Uterus (tissue), 2 donors: ENCODE data around the gene EIF5A.

Experiments
- POLR2A ChIP-seq, 2 donors: fragments of 450-650 bp; IDR thresholded peaks; one replicate each; pipeline ENCODE4 v1.6.1; 2016; ENCODE audit warnings: antibody characterized with exemption in 2 of 2, mild to moderate bottlenecking in 1 of 2, moderate library complexity in 1 of 2
- TF ChIP-seq, protein P1 (sequence below), 4 experiments: fragments of 200-600 bp in 2 of 4; fragments of 450-650 bp in 2 of 4; sonication (generic) in 2 of 4; IDR thresholded peaks; one replicate each; pipeline ENCODE4 v1.5.1; 2016 to 2019; ENCODE audit warnings: antibody characterized with exemption in 4 of 4, mild to moderate bottlenecking in 2 of 4, moderate library complexity in 1 of 4

DNA sequence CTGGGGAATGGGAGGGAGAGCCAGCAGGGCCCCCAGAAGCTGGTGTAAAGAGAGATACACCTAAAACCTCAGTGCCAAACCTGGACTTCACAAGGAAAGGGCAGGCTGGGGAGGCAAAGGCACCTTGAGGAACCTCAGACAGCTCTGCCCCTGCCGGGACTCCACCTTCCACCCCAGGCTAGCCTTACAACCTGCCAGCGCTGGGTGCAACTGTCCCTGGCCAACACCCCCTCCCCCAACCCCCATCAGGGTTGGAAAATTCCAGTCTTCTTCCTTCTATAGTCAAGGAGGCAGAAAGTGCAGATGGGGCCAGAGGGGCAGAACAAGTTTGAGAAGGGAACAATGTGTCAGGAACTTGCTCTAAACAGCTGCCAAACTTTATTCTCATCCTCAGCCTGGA, 15.2 kb upstream of the EIF5A start:
- TF ChIP-seq POLR2A (IDR thresholded peaks at IDR 0.05), result no peak
- TF ChIP-seq, protein P1, sequence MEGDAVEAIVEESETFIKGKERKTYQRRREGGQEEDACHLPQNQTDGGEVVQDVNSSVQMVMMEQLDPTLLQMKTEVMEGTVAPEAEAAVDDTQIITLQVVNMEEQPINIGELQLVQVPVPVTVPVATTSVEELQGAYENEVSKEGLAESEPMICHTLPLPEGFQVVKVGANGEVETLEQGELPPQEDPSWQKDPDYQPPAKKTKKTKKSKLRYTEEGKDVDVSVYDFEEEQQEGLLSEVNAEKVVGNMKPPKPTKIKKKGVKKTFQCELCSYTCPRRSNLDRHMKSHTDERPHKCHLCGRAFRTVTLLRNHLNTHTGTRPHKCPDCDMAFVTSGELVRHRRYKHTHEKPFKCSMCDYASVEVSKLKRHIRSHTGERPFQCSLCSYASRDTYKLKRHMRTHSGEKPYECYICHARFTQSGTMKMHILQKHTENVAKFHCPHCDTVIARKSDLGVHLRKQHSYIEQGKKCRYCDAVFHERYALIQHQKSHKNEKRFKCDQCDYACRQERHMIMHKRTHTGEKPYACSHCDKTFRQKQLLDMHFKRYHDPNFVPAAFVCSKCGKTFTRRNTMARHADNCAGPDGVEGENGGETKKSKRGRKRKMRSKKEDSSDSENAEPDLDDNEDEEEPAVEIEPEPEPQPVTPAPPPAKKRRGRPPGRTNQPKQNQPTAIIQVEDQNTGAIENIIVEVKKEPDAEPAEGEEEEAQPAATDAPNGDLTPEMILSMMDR (IDR thresholded peaks at IDR 0.05), result no peak
